ENCODE results near the gene UGCG.
"Not testable (repeated sequence)": the region's sequence is repeated elsewhere in the genome, so short reads cannot be mapped to it uniquely, and the experiment has no call there.

UGCG gene

DNA sequence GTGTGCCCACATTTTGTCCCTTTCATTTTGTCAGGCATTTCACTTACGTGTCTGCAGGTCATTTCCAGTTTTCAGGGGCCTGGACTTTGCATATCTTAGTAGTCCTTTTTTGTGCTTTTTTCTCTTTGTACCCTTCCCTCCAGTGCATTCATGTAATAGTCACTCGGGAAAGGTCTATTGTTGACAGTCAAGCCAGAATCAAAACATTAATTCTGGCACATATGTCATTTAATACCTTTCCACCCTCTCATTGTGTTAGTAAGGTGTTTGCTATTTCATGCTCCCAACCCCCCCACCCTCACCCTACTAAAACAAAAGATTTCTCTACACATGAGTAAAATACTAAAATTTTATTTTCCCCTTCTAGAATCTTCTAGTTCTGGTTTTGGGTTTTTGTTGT is 42.7 kb downstream of the UGCG start:
- no peak overlapping the region for H3K4me3 ChIP-seq (ENCODE audit: low read length)
- TF ChIP-seq, protein P1, sequence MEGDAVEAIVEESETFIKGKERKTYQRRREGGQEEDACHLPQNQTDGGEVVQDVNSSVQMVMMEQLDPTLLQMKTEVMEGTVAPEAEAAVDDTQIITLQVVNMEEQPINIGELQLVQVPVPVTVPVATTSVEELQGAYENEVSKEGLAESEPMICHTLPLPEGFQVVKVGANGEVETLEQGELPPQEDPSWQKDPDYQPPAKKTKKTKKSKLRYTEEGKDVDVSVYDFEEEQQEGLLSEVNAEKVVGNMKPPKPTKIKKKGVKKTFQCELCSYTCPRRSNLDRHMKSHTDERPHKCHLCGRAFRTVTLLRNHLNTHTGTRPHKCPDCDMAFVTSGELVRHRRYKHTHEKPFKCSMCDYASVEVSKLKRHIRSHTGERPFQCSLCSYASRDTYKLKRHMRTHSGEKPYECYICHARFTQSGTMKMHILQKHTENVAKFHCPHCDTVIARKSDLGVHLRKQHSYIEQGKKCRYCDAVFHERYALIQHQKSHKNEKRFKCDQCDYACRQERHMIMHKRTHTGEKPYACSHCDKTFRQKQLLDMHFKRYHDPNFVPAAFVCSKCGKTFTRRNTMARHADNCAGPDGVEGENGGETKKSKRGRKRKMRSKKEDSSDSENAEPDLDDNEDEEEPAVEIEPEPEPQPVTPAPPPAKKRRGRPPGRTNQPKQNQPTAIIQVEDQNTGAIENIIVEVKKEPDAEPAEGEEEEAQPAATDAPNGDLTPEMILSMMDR (IDR thresholded peaks at IDR 0.05; ENCODE audit: insufficient read depth, low read depth, low read length, missing control alignments), result no peak
- DNase-seq (ENCODE audit: low read depth), result peak; percentile 41

DNA sequence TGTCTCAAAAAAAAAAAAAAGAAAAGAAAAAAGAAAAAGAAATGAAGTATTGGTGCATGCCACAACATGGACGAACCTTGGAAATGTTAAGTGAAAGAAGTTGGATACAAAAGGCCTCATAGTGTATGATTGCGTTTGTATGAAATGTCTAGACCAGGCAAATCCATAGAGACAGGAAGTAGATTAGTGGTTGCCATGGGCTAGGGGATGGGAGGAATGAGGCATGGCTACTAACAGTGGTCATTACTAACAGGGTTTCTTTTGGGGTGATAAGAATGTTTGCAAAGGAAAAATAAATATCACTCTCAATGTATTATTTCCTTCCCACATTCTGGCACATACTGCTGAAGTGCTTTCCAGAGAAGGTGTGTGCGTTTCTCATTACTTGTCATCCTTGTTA is 44.1 kb downstream of the UGCG start:
- DNase-seq (ENCODE audit: low read depth), result no peak
- H3K4me3 ChIP-seq (ENCODE audit: low read length), result no peak overlapping the region
- TF ChIP-seq, protein P1 (IDR thresholded peaks at IDR 0.05; ENCODE audit: insufficient read depth, low read depth, low read length, missing control alignments), result no peak

DNA sequence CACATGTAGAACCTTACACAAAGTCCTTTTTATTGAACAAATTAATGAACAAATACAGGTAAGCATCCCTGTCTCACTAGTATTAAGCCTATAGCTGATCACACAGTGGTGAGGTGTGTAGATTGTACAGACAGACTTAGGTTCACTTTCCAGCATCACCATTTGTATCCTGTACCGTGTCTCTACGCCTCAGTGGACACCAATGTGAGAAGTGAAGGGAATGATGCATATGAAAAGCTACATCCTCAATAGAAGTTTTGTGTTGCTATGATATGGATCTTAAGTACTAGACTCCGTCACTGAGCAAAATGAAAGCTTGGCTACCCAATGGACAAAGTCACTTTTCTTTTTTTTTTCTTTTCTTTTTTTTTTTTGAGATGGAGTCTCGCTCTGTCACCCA is 46.6 kb downstream of the UGCG start:
- TF ChIP-seq, protein P1 (IDR thresholded peaks at IDR 0.05; ENCODE audit: insufficient read depth, low read depth, low read length, missing control alignments), result no peak
- H3K4me3 ChIP-seq (ENCODE audit: low read length), result no peak overlapping the region
- no peak for DNase-seq (ENCODE audit: low read depth)

DNA sequence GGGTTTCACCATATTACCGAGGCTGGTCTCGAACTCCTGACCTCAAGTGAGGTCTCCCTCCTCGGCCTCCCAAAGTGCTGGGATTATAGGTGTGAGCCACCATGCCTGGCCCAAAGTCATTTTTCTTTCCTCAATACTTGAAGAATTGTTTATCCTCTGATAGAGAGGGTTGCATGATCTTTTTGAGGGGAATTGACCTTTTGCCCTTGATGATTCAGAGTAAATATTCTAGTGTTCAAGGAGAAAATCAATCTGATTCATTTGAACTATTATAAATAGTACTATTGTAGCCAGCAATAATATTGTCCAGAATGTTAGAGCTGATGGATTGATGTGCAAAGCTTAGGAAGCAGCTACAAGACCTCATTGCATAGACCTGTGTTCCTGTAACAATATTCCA is 47.1 kb downstream of the UGCG start:
- TF ChIP-seq, protein P1 (IDR thresholded peaks at IDR 0.05; ENCODE audit: insufficient read depth, low read depth, low read length, missing control alignments), result no peak
- no peak for DNase-seq (ENCODE audit: low read depth)
- H3K4me3 ChIP-seq (ENCODE audit: low read length), result no peak overlapping the region

DNA sequence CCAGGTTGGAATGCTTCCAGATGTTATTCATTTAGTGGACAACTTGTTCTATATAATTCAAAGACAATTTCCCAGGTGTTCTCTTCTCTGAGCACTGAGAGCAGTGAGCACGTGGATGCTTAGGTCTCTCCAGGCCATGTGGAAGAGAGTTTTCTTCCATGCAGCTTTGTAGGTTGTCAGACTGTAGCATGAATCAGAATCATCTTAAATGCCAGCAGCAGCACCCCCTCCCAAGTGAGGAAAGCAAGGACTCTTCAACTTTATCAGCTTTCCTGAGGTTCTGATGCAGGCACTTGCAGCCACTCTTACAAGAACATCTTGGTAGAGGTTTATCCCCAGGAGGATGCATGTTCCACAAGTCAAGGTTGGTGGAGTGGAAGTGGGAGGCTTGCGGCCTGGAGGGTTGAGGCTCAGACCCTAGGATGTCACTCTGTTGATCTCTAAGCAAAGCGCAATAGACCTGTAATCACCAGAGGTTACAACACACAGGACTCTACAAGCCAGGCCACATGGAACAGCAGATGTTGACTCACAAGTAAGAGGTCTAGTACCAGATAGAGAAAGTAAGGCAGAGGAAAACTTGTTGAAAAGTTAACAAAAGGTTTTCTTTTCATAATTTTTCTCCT is 47.7 kb downstream of the UGCG start:
- DNase-seq (ENCODE audit: low read depth), result peak; percentile 57
- no peak overlapping the region for H3K4me3 ChIP-seq (ENCODE audit: low read length)
- TF ChIP-seq, protein P1 (IDR thresholded peaks at IDR 0.05; ENCODE audit: insufficient read depth, low read depth, low read length, missing control alignments), result no peak

DNA sequence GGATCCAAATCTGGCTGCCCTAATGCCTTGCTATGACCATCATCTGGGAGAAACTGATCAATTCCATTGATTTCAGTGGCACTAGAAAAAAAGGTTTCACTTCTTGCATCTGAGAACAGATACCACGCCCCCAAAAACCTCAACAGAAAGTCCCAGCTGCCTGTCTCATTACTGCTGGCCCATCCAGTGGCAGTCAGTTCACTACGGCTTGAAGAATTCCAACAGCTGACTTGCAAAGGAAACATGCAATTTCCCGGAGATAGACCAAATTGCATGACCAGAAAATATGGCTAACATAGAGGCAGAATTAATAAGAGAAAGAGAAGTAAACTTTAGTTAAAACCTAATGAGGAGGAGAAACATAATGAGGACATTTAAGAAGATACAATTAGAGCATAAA is 48.6 kb downstream of the UGCG start:
- TF ChIP-seq, protein P1 (IDR thresholded peaks at IDR 0.05; ENCODE audit: insufficient read depth, low read depth, low read length, missing control alignments), result no peak
- no peak overlapping the region for H3K4me3 ChIP-seq (ENCODE audit: low read length)
- DNase-seq (ENCODE audit: low read depth), result no peak

DNA sequence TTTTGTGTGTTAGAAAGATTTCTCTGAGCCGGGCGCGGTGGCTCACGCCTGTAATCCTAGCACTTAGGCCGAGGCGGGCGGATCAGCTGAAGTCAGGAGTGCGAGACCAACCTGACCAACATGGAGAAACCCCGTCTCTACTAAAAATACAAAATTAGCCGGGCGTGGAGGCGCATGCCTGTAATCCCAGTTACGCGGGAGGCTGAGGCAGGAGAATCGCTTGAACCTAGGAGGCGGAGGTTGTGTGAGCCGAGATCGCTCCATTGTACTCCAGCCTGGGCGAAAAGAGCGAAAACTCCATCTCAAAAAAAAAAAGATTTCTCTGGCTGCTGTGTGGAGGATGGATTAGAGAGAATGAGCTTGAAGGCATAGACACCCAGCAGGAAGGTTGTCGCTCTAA is 51.5 kb downstream of the UGCG start:
- DNase-seq (ENCODE audit: low read depth); H3K4me3 ChIP-seq (ENCODE audit: low read length): not testable (repeated sequence)
